ENCODE measurements around the gene PGAP1. TPM values are rescaled to one million over a fixed set of nuclear protein-coding genes. Genes with fewer than 3 reads are reported as not detected.
A peak's percentile ranks its signal among the peaks of the same experiment; 100 is the strongest.

PGAP1 gene
- total RNA-seq, 1 donor from 2014 or later = 27.1 TPM

DNA sequence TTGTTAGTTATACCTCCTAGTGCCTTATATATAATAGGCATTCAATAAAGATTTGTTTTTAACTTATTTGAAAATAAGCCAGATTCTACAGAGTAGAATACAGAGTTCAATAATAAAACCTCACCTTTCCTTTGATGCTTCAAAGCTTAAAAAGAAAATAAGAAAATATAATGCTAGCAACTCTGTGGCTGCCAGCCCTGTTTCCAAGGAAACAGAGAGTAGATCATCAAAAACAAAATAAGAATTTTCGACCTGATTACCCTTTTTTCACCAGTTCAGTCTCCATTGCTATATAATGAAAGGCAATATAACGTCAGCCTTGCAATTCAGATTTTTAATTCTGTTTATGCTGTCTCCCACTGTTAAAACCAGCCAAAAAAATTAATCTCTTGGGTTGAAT, 8.9 kb upstream of the PGAP1 start:
- DNase-seq = no peak
- H3K27ac Mint-ChIP-seq = no peak overlapping the region
- intact Hi-C loops (cut with micrococcal nuclease) = no loop called here

DNA sequence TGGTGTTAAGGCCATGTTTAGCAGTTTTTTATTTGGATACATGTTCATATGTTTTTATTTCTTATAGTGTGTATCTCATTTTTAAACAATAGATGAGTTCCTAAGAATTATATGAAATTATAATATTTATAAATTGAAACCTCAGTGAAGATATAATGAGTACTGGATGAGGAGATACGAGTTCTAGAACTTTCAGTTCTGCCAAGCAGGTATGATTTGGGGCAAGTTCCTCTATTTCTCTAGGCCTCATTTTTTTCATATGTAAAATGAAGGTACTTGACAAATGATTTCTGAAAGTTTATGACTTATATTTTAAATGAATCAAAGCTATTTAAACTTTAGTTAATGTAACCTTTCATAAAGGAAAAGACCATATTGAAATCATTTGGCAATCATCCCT, 8.2 kb upstream of the PGAP1 start:
- Mint-ChIP-seq H3K27ac (no peak overlapping the region), H3K36me3 (ENCODE audit: low read depth) (no peaks in the 10 kb centered on the region), H3K4me1 (peaks cover 6% of the 10 kb centered on the region), H3K27me3 (no peaks in the 10 kb centered on the region), H3K4me3 (no peak overlapping the region), H3K9me3 (no peaks in the 10 kb centered on the region)
- intact Hi-C loops (cut with micrococcal nuclease) = no loop called here
- no peak for DNase-seq

More for the DNA sequence above, 8.9 kb upstream of the PGAP1 start:
- Mint-ChIP-seq H3K27me3 (no peaks in the 10 kb centered on the region), H3K4me1 (peaks cover 6% of the 10 kb centered on the region), H3K36me3 (ENCODE audit: low read depth) (no peaks in the 10 kb centered on the region), H3K4me3 (no peak overlapping the region), H3K9me3 (no peaks in the 10 kb centered on the region)

DNA sequence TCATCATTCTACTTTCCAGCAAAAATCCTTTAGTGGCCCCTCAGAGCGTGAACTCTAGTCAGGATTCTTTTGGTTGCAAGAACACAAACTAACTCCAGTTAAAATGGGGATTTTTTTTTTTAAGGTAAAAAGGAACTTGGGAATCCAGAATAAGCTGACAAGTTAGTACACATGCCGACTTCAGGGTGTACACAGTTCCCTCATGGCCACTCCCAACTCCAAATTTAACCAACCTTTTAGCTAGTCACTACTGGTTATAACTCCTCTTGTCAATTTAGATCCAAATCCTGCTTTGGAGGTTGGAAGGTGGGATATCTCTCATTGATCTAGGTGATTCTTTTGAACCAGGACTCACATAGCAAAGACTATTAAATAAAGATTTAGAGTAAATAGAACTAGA, 5.0 kb upstream of the PGAP1 start:
- Mint-ChIP-seq H3K27ac (no peak overlapping the region), H3K27me3 (no peaks in the 10 kb centered on the region), H3K36me3 (ENCODE audit: low read depth) (peaks cover 5% of the 10 kb centered on the region)

DNA sequence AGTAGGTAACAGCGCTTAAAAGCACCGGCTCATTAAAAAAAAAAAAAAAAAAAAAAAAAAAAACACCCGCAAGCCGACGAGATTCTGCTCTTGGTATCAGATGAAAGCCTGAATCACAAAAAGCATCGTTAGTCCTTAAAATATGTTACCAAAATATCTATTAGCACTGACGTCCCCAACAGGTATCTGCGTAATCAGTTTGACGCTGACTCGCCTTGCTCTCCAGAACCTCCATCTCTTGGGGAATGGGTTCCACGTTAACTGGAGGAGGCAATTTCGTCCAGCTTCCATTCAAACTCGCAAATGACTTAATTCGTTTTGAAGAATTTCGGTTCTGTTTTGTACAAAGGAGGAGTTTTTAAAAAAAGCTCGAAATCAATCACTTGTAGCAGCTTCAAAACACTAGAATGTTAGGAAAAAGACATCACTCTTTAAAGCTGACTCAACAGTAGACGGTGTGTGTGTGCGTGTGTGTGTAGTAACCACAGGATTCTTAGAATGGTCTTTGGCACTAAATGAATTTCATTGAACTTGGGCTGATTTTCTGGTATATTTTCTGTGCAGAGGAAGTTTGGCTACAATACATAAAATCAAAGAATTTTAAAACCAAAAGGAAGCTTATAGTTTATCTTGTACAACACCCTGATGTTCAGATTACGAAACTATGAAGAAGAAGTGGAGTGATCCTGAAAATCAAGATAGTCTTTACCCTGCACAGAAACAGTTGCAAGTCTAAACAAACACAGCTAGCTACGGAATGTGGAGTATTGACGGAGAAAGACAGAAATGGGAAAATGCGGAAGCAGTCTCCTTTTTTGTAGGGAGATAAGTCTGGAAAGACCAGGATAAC, 1.1 kb upstream of the PGAP1 start:
- Mint-ChIP-seq H3K4me1 (peaks cover 40% of the 10 kb centered on the region), H3K27ac (peak overlapping the region; percentile 100), H3K4me3 (peak overlapping the region; percentile 100), H3K9me3 (no peaks in the 10 kb centered on the region), H3K36me3 (ENCODE audit: low read depth) (peaks cover 14% of the 10 kb centered on the region), H3K27me3 (no peaks in the 10 kb centered on the region)
- intact Hi-C loops (cut with micrococcal nuclease) = loop anchor here (1.0 to 10.0 kb wide), 12 partner anchors 35 to 1393 kb away; partner anchors contain the start of genes GTF3C3, HSPD1 and SF3B1
- peak; percentile 90 for DNase-seq

More for the DNA sequence above, 5.0 kb upstream of the PGAP1 start:
- Mint-ChIP-seq H3K4me1 (peaks cover 18% of the 10 kb centered on the region), H3K4me3 (no peak overlapping the region), H3K9me3 (no peaks in the 10 kb centered on the region)
- DNase-seq = no peak
- intact Hi-C loops (cut with micrococcal nuclease) = no loop called here

DNA sequence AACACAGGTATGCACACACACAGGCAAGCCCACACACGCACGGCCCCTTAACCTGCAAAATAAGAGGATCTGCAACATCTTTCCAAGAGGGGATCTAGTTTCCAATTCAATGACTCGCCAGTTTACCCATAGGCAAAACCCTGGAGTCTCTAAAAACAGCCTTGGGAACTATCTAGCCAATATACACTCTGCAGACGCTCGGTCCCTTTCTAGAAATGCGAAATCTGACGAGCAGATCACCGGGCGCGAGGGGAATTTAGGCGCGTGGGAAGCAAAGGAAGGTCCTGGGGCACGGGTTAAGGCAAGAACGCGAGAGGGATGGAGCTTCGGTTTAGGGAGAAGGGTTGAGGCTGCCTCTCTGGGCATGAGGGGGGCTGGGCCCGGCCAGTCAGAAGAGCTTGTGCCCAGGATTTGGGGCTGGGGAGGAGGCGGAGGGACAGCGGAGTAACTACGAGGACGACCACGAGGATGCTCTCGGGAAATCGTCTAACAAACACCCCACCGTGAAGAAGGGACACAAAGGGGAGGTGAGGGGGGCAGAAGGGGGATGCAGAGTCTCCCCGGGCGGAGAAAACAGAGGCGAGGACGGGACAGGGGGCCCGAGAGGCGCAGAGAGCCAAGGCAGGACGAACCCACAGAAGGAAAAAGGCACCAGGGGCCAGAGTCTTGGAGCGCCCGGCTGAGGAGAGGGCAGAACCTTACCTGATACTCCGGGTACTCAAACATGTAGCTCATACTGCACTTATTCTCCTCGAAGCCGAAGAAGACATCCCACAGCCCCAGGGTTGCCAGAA, 542 bp downstream of the PGAP1 start:
- peaks cover 52% of the 10 kb centered on the region for H3K4me1 Mint-ChIP-seq
- DNase-seq = peak; percentile 80

DNA sequence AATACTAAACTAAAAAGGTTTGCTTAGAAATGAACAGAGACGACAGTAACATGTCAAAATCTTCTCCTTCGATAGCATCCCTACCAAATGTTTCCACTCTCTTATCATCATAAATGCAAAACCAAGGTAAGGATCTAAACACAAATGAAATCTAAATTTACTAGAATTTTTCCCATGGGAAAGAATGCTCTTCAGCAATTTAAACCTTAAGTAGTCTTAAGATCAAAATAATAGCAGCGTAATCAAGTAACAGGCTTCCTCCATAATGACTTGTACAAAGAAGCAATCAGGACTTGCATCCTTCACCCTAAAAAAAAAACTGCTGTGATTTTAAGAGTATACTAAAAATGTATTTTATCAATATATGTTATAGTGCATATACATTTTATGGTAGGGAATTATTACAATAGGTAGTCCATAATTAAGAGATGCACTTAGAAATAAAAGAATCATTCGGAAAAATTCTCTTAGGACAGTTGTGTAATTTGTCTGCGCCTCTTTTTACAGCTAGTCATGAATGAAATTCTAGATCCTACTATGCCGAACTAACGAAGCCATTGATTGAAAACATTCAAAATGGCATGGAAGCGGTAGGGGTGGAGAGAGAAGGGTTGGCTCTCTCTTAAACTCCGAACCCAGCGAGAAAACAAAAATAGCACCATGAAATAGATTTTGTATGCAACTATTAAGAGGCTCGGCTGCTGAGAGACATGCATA, 1.3 kb downstream of the PGAP1 start:
- no peaks in the 10 kb centered on the region for H3K9me3 Mint-ChIP-seq
- intact Hi-C loops (cut with micrococcal nuclease) = loop anchor here (5.0 to 10.0 kb wide), 8 partner anchors 50 to 1390 kb away; partner anchors contain the start of gene SF3B1
- no peaks in the 10 kb centered on the region for H3K27me3 Mint-ChIP-seq
- peak overlapping the region; percentile 100 for H3K4me3 Mint-ChIP-seq
- H3K4me1 Mint-ChIP-seq = peaks cover 56% of the 10 kb centered on the region
- peaks cover 22% of the 10 kb centered on the region for H3K36me3 Mint-ChIP-seq (ENCODE audit: low read depth)
- DNase-seq = no peak
- H3K27ac Mint-ChIP-seq = peak overlapping the region; percentile 100

More for the DNA sequence above, 542 bp downstream of the PGAP1 start:
- Mint-ChIP-seq H3K27me3 (no peaks in the 10 kb centered on the region), H3K36me3 (ENCODE audit: low read depth) (peaks cover 19% of the 10 kb centered on the region), H3K9me3 (no peaks in the 10 kb centered on the region), H3K27ac (peak overlapping the region; percentile 100), H3K4me3 (peak overlapping the region; percentile 100)
- intact Hi-C loops (cut with micrococcal nuclease) = loop anchor here (1.0 to 10.0 kb wide), 11 partner anchors 51 to 1391 kb away; partner anchors contain the start of genes COQ10B, GTF3C3, HSPD1 and SF3B1

DNA sequence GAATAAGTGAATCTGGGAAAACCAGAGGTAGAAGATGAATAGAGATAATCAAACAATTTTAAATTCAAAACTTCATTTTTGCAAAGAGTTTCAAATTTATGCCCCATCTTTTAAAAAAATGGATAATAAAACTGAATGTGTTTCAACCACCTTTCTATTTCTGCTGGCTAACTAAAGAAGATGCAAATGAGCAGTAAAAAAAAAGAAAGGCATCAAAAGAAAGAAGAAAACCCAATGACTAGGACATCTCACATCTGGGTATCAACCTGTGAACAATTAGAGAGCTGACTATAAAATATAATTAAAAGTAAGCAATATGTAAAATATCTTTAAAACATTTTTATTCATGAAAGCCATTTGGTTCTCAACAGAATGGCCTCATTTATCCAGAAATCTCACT, 2.5 kb downstream of the PGAP1 start:
- intact Hi-C loops (cut with micrococcal nuclease) = loop anchor here (1.0 to 10.0 kb wide), 4 partner anchors 8 to 1389 kb away; partner anchors contain the start of gene SF3B1
- peaks cover 56% of the 10 kb centered on the region for H3K4me1 Mint-ChIP-seq
- H3K27me3 Mint-ChIP-seq = no peaks in the 10 kb centered on the region
- peak overlapping the region; percentile 100 for H3K4me3 Mint-ChIP-seq
- peaks cover 5% of the 10 kb centered on the region for H3K9me3 Mint-ChIP-seq
- peak overlapping the region; percentile 57 for H3K27ac Mint-ChIP-seq
- H3K36me3 Mint-ChIP-seq (ENCODE audit: low read depth) = peaks cover 30% of the 10 kb centered on the region
- no peak for DNase-seq

DNA sequence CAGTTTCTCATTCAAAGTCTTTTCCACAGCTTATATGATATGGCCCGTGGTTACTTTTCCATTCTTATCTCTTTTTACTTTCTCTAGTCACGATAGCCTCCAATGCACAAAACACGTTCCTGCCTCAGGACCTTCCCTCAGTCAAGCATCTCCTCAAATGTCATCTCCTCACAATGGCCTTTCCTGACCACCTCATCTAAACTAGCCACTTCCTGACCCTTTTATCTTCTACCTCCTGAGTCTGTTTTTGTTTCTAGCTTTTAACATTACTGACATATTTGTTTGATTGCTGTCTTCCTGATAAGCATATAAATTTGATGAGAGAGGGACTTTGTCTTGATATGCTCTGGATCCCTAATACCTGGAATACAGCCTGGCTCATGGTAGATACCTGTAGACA, 7.6 kb downstream of the PGAP1 start:
- Mint-ChIP-seq H3K36me3 (ENCODE audit: low read depth) (peaks cover 58% of the 10 kb centered on the region), H3K4me1 (peaks cover 59% of the 10 kb centered on the region), H3K4me3 (no peak overlapping the region), H3K27ac (peak overlapping the region; percentile 42), H3K27me3 (no peaks in the 10 kb centered on the region), H3K9me3 (peaks cover 17% of the 10 kb centered on the region)
- intact Hi-C loops (cut with micrococcal nuclease) = no loop called here
- no peak for DNase-seq

DNA sequence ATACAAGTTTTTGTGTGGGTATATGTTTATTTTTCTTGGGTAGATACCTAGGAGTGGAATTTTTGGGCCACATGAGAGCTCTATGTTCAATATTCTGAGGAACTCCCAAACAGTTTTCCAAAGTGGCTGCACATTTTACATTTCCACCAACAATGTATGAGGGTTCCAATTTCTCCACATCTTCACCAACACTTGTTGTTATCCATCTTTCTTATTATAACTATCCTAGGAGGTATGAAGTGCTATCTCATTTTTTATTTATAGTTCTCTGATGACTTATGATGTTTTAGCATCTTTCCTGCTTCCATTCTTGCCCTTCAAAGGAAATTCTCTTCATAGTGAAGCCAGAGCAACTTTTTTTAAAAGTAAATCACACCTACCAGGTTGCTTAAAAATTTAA, 8.7 kb downstream of the PGAP1 start:
- Mint-ChIP-seq H3K27me3 (no peaks in the 10 kb centered on the region), H3K9me3 (peaks cover 17% of the 10 kb centered on the region), H3K4me1 (peaks cover 56% of the 10 kb centered on the region), H3K36me3 (ENCODE audit: low read depth) (peaks cover 68% of the 10 kb centered on the region), H3K27ac (no peak overlapping the region), H3K4me3 (no peak overlapping the region)
- DNase-seq = no peak
- intact Hi-C loops (cut with micrococcal nuclease) = no loop called here

DNA sequence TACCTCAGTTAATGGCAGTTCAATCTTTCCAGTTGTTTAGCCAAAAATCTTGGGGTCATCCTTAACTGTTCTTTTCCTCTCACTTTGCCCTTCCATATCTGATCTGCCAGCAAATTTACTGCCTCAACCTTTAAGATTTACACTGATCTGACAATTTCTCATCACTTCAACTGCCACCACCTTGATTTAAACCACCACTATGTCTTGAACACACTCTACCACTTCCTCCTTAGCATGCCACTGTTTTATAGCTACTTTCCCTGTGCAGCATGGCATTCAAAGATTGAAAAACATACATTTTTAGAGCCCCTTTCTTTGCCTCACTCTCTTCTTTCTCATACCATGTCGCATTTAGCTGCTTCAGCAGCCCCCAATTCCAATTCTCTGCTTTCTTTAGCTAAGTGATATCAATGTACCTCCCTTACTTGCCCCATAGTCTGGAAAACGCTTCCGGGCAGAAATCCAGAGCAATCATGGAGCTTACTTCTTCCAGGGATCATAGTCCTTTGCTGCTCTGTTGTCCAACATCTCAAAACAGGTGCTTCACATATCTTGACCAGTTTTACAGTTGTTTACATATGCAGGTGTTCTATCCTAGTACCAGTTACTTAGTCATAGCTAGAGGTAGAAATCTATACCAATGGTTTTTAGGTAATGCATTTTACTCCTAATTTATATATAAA, 10.9 kb downstream of the PGAP1 start:
- DNase-seq = peak; percentile 72
- Mint-ChIP-seq H3K4me1 (peaks cover 41% of the 10 kb centered on the region), H3K27me3 (no peaks in the 10 kb centered on the region), H3K27ac (peak overlapping the region; percentile 95), H3K4me3 (peak overlapping the region; percentile 78), H3K36me3 (ENCODE audit: low read depth) (peaks cover 76% of the 10 kb centered on the region), H3K9me3 (peaks cover 17% of the 10 kb centered on the region)
- intact Hi-C loops (cut with micrococcal nuclease) = loop anchor here (1.0 kb wide), 1 partner anchor 9 kb away; no protein-coding TSS in a partner anchor

DNA sequence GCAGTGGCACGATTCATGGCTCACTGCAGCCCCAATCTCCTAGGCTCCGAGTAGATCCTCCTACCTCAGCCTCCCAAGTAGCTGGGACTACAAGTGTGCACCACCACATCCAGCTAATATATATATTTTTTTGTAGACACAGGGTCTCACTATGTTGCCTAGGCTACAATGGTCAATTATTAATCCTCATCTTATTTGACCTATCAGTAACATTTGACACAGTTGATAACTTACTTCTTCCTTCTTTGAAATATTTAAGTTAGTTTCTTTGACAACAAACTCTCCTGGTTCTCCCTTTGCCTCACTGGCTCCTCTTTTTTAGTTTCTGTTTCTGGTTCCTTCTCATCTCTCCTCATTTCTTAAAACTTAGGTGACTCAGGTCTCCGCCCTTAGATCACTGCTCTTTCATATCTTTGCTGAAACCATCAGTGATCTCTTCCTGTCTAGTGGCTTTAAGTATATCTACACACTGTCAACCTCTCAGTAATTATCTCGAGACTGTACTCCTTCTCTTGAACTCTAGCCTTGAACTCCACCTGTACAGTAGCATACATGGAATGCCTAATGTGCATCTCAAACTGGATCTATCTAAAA, 11.5 kb downstream of the PGAP1 start:
- peak overlapping the region; percentile 78 for H3K4me3 Mint-ChIP-seq
- H3K9me3 Mint-ChIP-seq = peaks cover 17% of the 10 kb centered on the region
- H3K27me3 Mint-ChIP-seq = no peaks in the 10 kb centered on the region
- peak overlapping the region; percentile 95 for H3K27ac Mint-ChIP-seq
- intact Hi-C loops (cut with micrococcal nuclease) = no loop called here
- peaks cover 73% of the 10 kb centered on the region for H3K36me3 Mint-ChIP-seq (ENCODE audit: low read depth)
- DNase-seq = peak; percentile 86
- H3K4me1 Mint-ChIP-seq = peaks cover 38% of the 10 kb centered on the region

DNA sequence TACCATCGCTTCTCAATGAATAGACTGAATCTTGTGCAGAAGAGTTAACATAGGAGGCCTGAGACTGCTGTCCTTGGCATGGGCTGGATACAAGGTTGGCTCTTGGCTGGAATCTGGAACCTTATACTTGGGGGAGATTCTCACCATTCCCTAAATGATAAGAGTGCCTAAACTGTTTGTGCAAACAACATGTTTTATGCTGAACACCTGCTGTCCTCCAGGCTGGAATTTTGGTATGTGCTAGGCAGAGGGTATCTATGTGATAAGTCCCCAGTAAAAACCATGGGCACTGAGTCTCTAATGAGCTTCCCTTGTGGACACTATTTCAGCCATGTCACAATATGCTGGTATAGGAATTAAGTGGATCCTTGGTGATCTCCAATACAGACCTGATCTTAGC, 12.8 kb downstream of the PGAP1 start:
- DNase-seq = no peak
- Mint-ChIP-seq H3K9me3 (peaks cover 9% of the 10 kb centered on the region), H3K4me1 (peaks cover 30% of the 10 kb centered on the region), H3K27me3 (no peaks in the 10 kb centered on the region), H3K27ac (peak overlapping the region; percentile 68), H3K4me3 (no peak overlapping the region), H3K36me3 (ENCODE audit: low read depth) (peaks cover 61% of the 10 kb centered on the region)
- intact Hi-C loops (cut with micrococcal nuclease) = no loop called here
